PC-3 (cell line): Measurements from ENCODE around the gene CMTM1. TPM values are rescaled to one million over a fixed set of nuclear protein-coding genes. Genes with fewer than 3 reads are reported as not detected.

Experiments used
- ATAC-seq: fragments of 200-7000 bp; cut with Tn5 transposase; 2 replicates; pipeline ENCODE4 v1.9.1; 2020; ENCODE audit warnings: mild to moderate bottlenecking, moderate library complexity
- BruUV-seq: library from RNA; stranded (reverse); fragments of 400-500 nt; replicated peaks from 2 replicates; lab custom pipeline; 2021; lab: Mats Ljungman, UMichigan
- CTCF ChIA-PET: fragments of 300-600 bp; sonication (Branson Sonifier 250); formaldehyde crosslinking; loops from one replicate; lab custom pipeline; 2022; ENCODE audit warnings: antibody characterized with exemption; lab: Charles Lee
- POLR2A ChIA-PET: fragments of 300-600 bp; sonication (Branson Sonifier 250); formaldehyde crosslinking; loops from one replicate; lab custom pipeline; 2022; ENCODE audit warnings: antibody characterized with exemption; ENCODE audit not compliant: unreplicated experiment; lab: Charles Lee
- DNase-seq: peaks from one replicate; pipeline ENCODE4 v3.0.0-alpha.2; 2015
- H2AFZ ChIP-seq: fragments of 300-600 bp; sonication (generic); 2 replicates; pipeline ENCODE4 v1.6.0; 2016; ENCODE audit warnings: antibody characterized with exemption, low read length
- H3F3A ChIP-seq: fragments of 300-600 bp; sonication (generic); one replicate; pipeline ENCODE4 v1.6.0; 2017; ENCODE audit warnings: antibody characterized with exemption, low read length, control low read depth, mild to moderate bottlenecking; ENCODE audit not compliant: unreplicated experiment
- H3K27ac ChIP-seq: fragments of 300-600 bp; sonication (generic); 2 replicates; pipeline ENCODE4 v1.5.1; 2016; ENCODE audit warnings: mild to moderate bottlenecking, low read length
- H3K27me3 ChIP-seq: fragments of 300-600 bp; sonication (generic); 2 replicates; pipeline ENCODE4 v1.6.1; 2016; ENCODE audit warnings: low read length, mixed read lengths
- H3K36me3 ChIP-seq: fragments of 300-600 bp; sonication (generic); 2 replicates; pipeline ENCODE4 v1.6.1; 2016; ENCODE audit warnings: low read depth, mixed run types, low read length, mixed read lengths
- H3K4me1 ChIP-seq: fragments of 300-600 bp; sonication (generic); 2 replicates; pipeline ENCODE4 v1.5.1; 2016; ENCODE audit warnings: low read length; ENCODE audit not compliant: insufficient read depth
- H3K4me2 ChIP-seq: fragments of 300-600 bp; sonication (generic); 2 replicates; pipeline ENCODE4 v1.6.0; 2016; ENCODE audit warnings: low read length
- H3K4me3 ChIP-seq: fragments of 300-600 bp; sonication (generic); 2 replicates; pipeline ENCODE4 v1.5.1; 2016; ENCODE audit warnings: mild to moderate bottlenecking, low read length, mixed read lengths
- H3K79me2 ChIP-seq: fragments of 300-600 bp; sonication (generic); 2 replicates; pipeline ENCODE4 v1.6.1; 2017; ENCODE audit warnings: low read length, mixed read lengths
- H3K9ac ChIP-seq: fragments of 300-600 bp; sonication (generic); 2 replicates; pipeline ENCODE4 v1.6.0; 2016; ENCODE audit warnings: mild to moderate bottlenecking, low read length
- H3K9me2 ChIP-seq: fragments of 300-600 bp; sonication (generic); replicated peaks from 2 replicates; pipeline ENCODE4 v1.6.1; 2016; ENCODE audit warnings: mixed run types, low read length, mixed read lengths
- H3K9me3 ChIP-seq: fragments of 300-600 bp; sonication (generic); 2 replicates; pipeline ENCODE4 v1.6.1; 2016; ENCODE audit warnings: low read length, mixed read lengths
- H4K20me1 ChIP-seq: fragments of 300-600 bp; sonication (generic); 2 replicates; pipeline ENCODE4 v1.6.1; 2016; ENCODE audit warnings: low read length, mixed read lengths
- CTCF ChIP-seq: fragments of 300-600 bp; sonication (generic); conservative IDR thresholded peaks from 2 replicates; pipeline ENCODE4 v1.5.1; 2017; ENCODE audit warnings: antibody characterized with exemption, low read depth, mild to moderate bottlenecking, low read length
- EZH2 ChIP-seq: fragments of 300-600 bp; sonication (generic); IDR thresholded peaks from one replicate; pipeline ENCODE4 v1.6.1; 2017; ENCODE audit warnings: antibody characterized with exemption, mild to moderate bottlenecking, low read length; ENCODE audit not compliant: unreplicated experiment
- EZH2phosphoT487 ChIP-seq: fragments of 300-600 bp; sonication (generic); IDR thresholded peaks from 2 replicates; pipeline ENCODE4 v1.6.1; 2018; ENCODE audit warnings: mild to moderate bottlenecking, antibody characterized with exemption, low read length, borderline replicate concordance
- intact Hi-C: fragments of 100-400 bp; cut with micrococcal nuclease; formaldehyde crosslinking; loops from 2 replicates; pipeline ENCODE4 v1.9.0; 2023
- total RNA-seq: library from RNA; depleted of rRNA; stranded (reverse); fragments of >200 nt; gene quantifications from 2 replicates; pipeline ENCODE4 v1.2.3, GENCODE V29; 2014

CMTM1 gene
- total RNA-seq, 1 experiment from 2014 or later, result 1.4 TPM

GRCh38 chr16:66553223-66553622, 13.0 kb upstream of the CMTM1 start:
- Histone ChIP-seq H3K36me3 (no peaks in the 10 kb centered on the region), H3K79me2 (peaks cover 28% of the 10 kb centered on the region), H4K20me1 (no peaks in the 10 kb centered on the region), H3F3A (no peaks in the 10 kb centered on the region), H3K9me2 (no peaks in the 10 kb centered on the region), H3K9ac (peak overlapping the region; percentile 71; the same call in 1 of the 2 replicates), H2AFZ (0 out of 2 replicates have a peak overlapping the region, but pooled peaks have one; percentile 89), H3K4me3 (peak overlapping the region; percentile 64), H3K9me3 (no peaks in the 10 kb centered on the region), H3K27ac (no peak overlapping the region), H3K27me3 (no peaks in the 10 kb centered on the region), H3K4me1 (peaks cover 21% of the 10 kb centered on the region), H3K4me2 (peak overlapping the region; percentile 88)
- DNase-seq (no peak), ATAC-seq (no peak)
- intact Hi-C loops, result loop anchor here (5.0 kb wide), 1 partner anchor 46 kb away; no protein-coding TSS in a partner anchor
- ChIA-PET POLR2A (interaction anchor here (0.6 to 0.7 kb wide), 3 partner anchors 20 to 72 kb away, joined by 3 to 7 read pairs (median 3); no protein-coding TSS in a partner anchor), CTCF (no interaction called here)
- TF ChIP-seq CTCF, result no peak
- TF ChIP-seq EZH2, result no peak
- no TSS peak for BruUV-seq

- intact Hi-C loops, result loop anchor here (5.0 kb wide), 1 partner anchor 47 kb away; no protein-coding TSS in a partner anchor
- no peak for DNase-seq
- H3K36me3 ChIP-seq, result no peaks in the 10 kb centered on the region
- no TSS peak for BruUV-seq
- ChIA-PET CTCF (no interaction called here), POLR2A (no interaction called here)
- no peak overlapping the region for H3K27ac ChIP-seq
- H3K4me3 ChIP-seq, result no peak overlapping the region
- peaks cover 28% of the 10 kb centered on the region for H3K79me2 ChIP-seq
- H4K20me1 ChIP-seq, result no peaks in the 10 kb centered on the region
- no peaks in the 10 kb centered on the region for H3F3A ChIP-seq
- TF ChIP-seq CTCF (no peak), EZH2phosphoT487 (no peak), EZH2 (no peak)
- H3K9me2 ChIP-seq, result no peaks in the 10 kb centered on the region
- no peak for ATAC-seq
- H3K9me3 ChIP-seq, result no peaks in the 10 kb centered on the region
- H3K9ac ChIP-seq, result no peak overlapping the region
- peaks cover 19% of the 10 kb centered on the region for H3K4me1 ChIP-seq
- no peak overlapping the region for H2AFZ ChIP-seq
- no peaks in the 10 kb centered on the region for H3K27me3 ChIP-seq
- H3K4me2 ChIP-seq, result peak overlapping the region; percentile 88; the same call in 1 of the 2 replicates
Observed at GRCh38 chr16:66554021-66554420, 12.2 kb upstream of the CMTM1 start.

GRCh38 chr16:66554495-66554894, 11.7 kb upstream of the CMTM1 start:
- Histone ChIP-seq H3K36me3 (no peaks in the 10 kb centered on the region), H4K20me1 (no peaks in the 10 kb centered on the region), H3F3A (no peaks in the 10 kb centered on the region), H3K79me2 (peaks cover 28% of the 10 kb centered on the region), H3K4me2 (no peak overlapping the region), H3K4me3 (no peak overlapping the region), H3K9me3 (no peaks in the 10 kb centered on the region), H3K9me2 (no peaks in the 10 kb centered on the region), H3K4me1 (peaks cover 15% of the 10 kb centered on the region), H2AFZ (no peak overlapping the region), H3K27ac (no peak overlapping the region), H3K9ac (no peak overlapping the region), H3K27me3 (no peaks in the 10 kb centered on the region)
- ChIA-PET CTCF (no interaction called here), POLR2A (no interaction called here)
- TF ChIP-seq EZH2 (no peak), CTCF (no peak), EZH2phosphoT487 (no peak)
- no TSS peak for BruUV-seq
- intact Hi-C loops, result loop anchor here (5.0 kb wide), 1 partner anchor 47 kb away; no protein-coding TSS in a partner anchor
- no peak for DNase-seq
- ATAC-seq, result no peak
